C4-2B (cell line): ENCODE results near the gene PDK2.

Experiments
- ZFX ChIP-seq: fragments of 450-650 bp; IDR thresholded peaks from 2 replicates; pipeline ENCODE4 v1.6.1; 2017
- TF ChIP-seq, protein P1 (sequence below): fragments of 450-650 bp; conservative IDR thresholded peaks from 2 replicates; pipeline ENCODE4 v1.5.1; 2017; ENCODE audit warnings: mild to moderate bottlenecking

DNA sequence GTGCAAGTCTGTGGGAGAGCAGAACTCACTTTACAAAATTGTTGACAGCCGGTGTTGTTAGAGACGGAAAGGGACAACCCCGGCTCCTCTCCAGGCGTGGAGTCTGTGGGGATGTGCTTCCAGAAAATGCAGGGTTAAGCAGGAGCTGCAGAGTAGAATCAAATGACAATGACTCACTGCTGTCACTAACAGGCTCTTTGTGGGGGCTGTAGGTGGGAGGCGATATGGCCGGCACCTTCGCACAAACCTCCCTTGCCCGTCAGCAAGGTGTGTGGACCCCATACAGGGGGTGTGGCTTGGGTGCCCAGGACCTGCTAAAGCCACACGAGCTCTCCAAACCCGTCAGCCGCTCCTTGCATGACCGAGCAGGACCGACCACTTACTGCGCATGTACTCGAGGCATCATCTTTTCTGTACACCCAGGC, 5.8 kb downstream of the PDK2 start:
- TF ChIP-seq, protein P1, sequence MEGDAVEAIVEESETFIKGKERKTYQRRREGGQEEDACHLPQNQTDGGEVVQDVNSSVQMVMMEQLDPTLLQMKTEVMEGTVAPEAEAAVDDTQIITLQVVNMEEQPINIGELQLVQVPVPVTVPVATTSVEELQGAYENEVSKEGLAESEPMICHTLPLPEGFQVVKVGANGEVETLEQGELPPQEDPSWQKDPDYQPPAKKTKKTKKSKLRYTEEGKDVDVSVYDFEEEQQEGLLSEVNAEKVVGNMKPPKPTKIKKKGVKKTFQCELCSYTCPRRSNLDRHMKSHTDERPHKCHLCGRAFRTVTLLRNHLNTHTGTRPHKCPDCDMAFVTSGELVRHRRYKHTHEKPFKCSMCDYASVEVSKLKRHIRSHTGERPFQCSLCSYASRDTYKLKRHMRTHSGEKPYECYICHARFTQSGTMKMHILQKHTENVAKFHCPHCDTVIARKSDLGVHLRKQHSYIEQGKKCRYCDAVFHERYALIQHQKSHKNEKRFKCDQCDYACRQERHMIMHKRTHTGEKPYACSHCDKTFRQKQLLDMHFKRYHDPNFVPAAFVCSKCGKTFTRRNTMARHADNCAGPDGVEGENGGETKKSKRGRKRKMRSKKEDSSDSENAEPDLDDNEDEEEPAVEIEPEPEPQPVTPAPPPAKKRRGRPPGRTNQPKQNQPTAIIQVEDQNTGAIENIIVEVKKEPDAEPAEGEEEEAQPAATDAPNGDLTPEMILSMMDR = no peak
- TF ChIP-seq ZFX = no peak
